Type B pancreatic cell (in vitro differentiated cells): ENCODE measurements around the gene ACOX2. TPM values are rescaled to one million over a fixed set of nuclear protein-coding genes. Genes with fewer than 3 reads are reported as not detected.
A peak's percentile ranks its signal among the peaks of the same experiment; 100 is the strongest.

Experiments used
- DNase-seq: peaks from one replicate; pipeline ENCODE4 v3.0.0; 2021; ENCODE audit warnings: mixed read lengths; ENCODE audit not compliant: unreplicated experiment; ENCODE audit errors: extremely low spot score
- H3K27ac Mint-ChIP-seq: 2 replicates; pipeline ENCODE4 v1.8.0; 2021; ENCODE audit warnings: mild to moderate bottlenecking, mixed read lengths
- H3K27me3 Mint-ChIP-seq: 2 replicates; pipeline ENCODE4 v1.8.0; 2021; ENCODE audit warnings: mixed read lengths
- H3K36me3 Mint-ChIP-seq: 2 replicates; pipeline ENCODE4 v1.8.0; 2021; ENCODE audit warnings: mixed read lengths
- H3K4me1 Mint-ChIP-seq: one replicate; pipeline ENCODE4 v1.8.0; 2021; ENCODE audit warnings: mixed read lengths; ENCODE audit not compliant: unreplicated experiment
- H3K4me3 Mint-ChIP-seq: 2 replicates; pipeline ENCODE4 v1.8.0; 2021; ENCODE audit warnings: mild to moderate bottlenecking, mixed read lengths
- H3K9me3 Mint-ChIP-seq: 2 replicates; pipeline ENCODE4 v1.8.0; 2021; ENCODE audit warnings: mixed read lengths
- total RNA-seq: library from RNA; stranded (reverse); gene quantifications from 2 replicates; pipeline ENCODE4 v1.2.1, GENCODE V29; 2021; ENCODE audit warnings: low replicate concordance
- TF ChIP-seq, protein P1 (sequence below): fragments of 200-600 bp; sonication (generic); conservative IDR thresholded peaks from 2 replicates; pipeline ENCODE4 v1.5.0; 2021; ENCODE audit warnings: antibody characterized with exemption, mild to moderate bottlenecking

Gene ACOX2
- total RNA-seq, 1 donor from 2014 or later = 5.6 TPM

- H3K4me1 Mint-ChIP-seq = peaks cover 33% of the 10 kb centered on the region
- no peak overlapping the region for H3K27ac Mint-ChIP-seq
- TF ChIP-seq, protein P1, sequence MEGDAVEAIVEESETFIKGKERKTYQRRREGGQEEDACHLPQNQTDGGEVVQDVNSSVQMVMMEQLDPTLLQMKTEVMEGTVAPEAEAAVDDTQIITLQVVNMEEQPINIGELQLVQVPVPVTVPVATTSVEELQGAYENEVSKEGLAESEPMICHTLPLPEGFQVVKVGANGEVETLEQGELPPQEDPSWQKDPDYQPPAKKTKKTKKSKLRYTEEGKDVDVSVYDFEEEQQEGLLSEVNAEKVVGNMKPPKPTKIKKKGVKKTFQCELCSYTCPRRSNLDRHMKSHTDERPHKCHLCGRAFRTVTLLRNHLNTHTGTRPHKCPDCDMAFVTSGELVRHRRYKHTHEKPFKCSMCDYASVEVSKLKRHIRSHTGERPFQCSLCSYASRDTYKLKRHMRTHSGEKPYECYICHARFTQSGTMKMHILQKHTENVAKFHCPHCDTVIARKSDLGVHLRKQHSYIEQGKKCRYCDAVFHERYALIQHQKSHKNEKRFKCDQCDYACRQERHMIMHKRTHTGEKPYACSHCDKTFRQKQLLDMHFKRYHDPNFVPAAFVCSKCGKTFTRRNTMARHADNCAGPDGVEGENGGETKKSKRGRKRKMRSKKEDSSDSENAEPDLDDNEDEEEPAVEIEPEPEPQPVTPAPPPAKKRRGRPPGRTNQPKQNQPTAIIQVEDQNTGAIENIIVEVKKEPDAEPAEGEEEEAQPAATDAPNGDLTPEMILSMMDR = no peak
- no peaks in the 10 kb centered on the region for H3K36me3 Mint-ChIP-seq
- DNase-seq = no peak
- peaks cover 18% of the 10 kb centered on the region for H3K27me3 Mint-ChIP-seq
- no peak overlapping the region for H3K4me3 Mint-ChIP-seq
- H3K9me3 Mint-ChIP-seq = peaks cover 7% of the 10 kb centered on the region
Observed at GRCh38 chr3:58487140-58487886, 49.7 kb downstream of the ACOX2 start.

DNA sequence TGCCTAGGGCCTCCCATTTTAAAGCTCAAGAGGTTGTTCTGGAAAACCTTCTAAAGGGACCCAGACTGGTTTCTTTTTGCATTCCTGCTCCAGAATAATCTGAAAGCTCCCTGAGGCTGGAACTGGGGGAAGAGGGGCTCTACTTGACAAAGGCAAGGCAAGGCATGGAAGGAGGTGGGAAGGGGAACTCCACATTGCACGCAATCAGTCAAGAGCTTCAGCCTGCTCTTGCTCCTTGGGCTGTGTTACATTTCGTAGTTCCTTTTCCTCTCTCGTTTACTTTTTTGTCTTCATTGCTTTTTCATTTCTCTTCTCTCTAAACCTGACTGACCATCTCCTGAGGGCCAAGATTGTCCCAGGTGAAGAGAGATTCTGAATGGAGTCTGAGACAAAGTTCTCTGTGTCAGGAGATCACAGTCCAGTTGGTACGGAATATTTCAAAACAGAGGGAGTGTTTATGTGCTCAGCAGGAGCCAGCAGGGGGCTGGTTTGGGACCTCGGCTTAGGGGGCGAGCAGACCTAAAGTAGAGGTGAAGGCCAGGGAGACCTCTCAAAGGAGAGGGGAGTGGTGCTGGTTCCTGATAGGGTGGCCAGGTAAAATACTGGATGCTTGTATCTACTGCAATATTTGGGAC, 51.1 kb downstream of the ACOX2 start:
- peaks cover 18% of the 10 kb centered on the region for H3K27me3 Mint-ChIP-seq
- no peak overlapping the region for H3K4me3 Mint-ChIP-seq
- no peak for DNase-seq
- no peaks in the 10 kb centered on the region for H3K36me3 Mint-ChIP-seq
- H3K27ac Mint-ChIP-seq = peak overlapping the region; percentile 19
- H3K9me3 Mint-ChIP-seq = peaks cover 7% of the 10 kb centered on the region
- TF ChIP-seq, protein P1 = no peak
- peaks cover 35% of the 10 kb centered on the region for H3K4me1 Mint-ChIP-seq

GRCh38 chr3:58484722-58485069, 52.3 kb downstream of the ACOX2 start:
- H3K27ac Mint-ChIP-seq = no peak overlapping the region
- TF ChIP-seq, protein P1 = no peak

GRCh38 chr3:58484045-58484721, 52.8 kb downstream of the ACOX2 start:
- no peak overlapping the region for H3K27ac Mint-ChIP-seq
- H3K4me1 Mint-ChIP-seq = peaks cover 35% of the 10 kb centered on the region
- DNase-seq = no peak
- no peak overlapping the region for H3K4me3 Mint-ChIP-seq
- H3K27me3 Mint-ChIP-seq = peaks cover 15% of the 10 kb centered on the region
- H3K36me3 Mint-ChIP-seq = no peaks in the 10 kb centered on the region
- TF ChIP-seq, protein P1 = no peak
- peaks cover 7% of the 10 kb centered on the region for H3K9me3 Mint-ChIP-seq

More at GRCh38 chr3:58484722-58485069, 52.3 kb downstream of the ACOX2 start:
- Mint-ChIP-seq H3K4me3 (no peak overlapping the region), H3K4me1 (peaks cover 35% of the 10 kb centered on the region), H3K9me3 (peaks cover 7% of the 10 kb centered on the region), H3K36me3 (no peaks in the 10 kb centered on the region), H3K27me3 (peaks cover 18% of the 10 kb centered on the region)
- DNase-seq = no peak

- Mint-ChIP-seq H3K27me3 (peaks cover 9% of the 10 kb centered on the region), H3K9me3 (peaks cover 7% of the 10 kb centered on the region), H3K27ac (no peak overlapping the region), H3K4me3 (no peak overlapping the region), H3K4me1 (peaks cover 28% of the 10 kb centered on the region), H3K36me3 (no peaks in the 10 kb centered on the region)
- no peak for DNase-seq
- TF ChIP-seq, protein P1 = no peak
Observed at GRCh38 chr3:58482917-58483636, 53.9 kb downstream of the ACOX2 start.
